ENCODE measurements around the gene SMPDL3B.

The SMPDL3B gene

GRCh38 chr1:27934818-27935549 is at the start of gene SMPDL3B:
SMPDL3B (plus strand) TSS chr1:27935000; CDS start chr1:27935184, 184 bp downstream.
- DNase-seq (ENCODE audit: extremely low read depth in 1 of 2, low read depth in 1 of 2): no peak

- no peak for DNase-seq (ENCODE audit: extremely low read depth in 1 of 2, low read depth in 1 of 2)
These were observed 49.7 kb upstream of the SMPDL3B start for GRCh38 chr1:27885114-27885528.

GRCh38 chr1:27885621-27886352 is 49.0 kb upstream of the SMPDL3B start:
- DNase-seq (ENCODE audit: extremely low read depth in 1 of 2, low read depth in 1 of 2): no peak

- DNase-seq (ENCODE audit: extremely low read depth in 1 of 2, low read depth in 1 of 2): no peak
These were observed 48.5 kb upstream of the SMPDL3B start for GRCh38 chr1:27886353-27886679.

GRCh38 chr1:27886744-27887143 is 48.1 kb upstream of the SMPDL3B start:
- DNase-seq (ENCODE audit: extremely low read depth in 1 of 2, low read depth in 1 of 2): no peak

GRCh38 chr1:27887215-27888021 is 47.4 kb upstream of the SMPDL3B start:
- no peak for DNase-seq (ENCODE audit: extremely low read depth in 1 of 2, low read depth in 1 of 2)

- DNase-seq (ENCODE audit: extremely low read depth in 1 of 2, low read depth in 1 of 2): no peak
These were observed 45.3 kb upstream of the SMPDL3B start for GRCh38 chr1:27889506-27889905.

GRCh38 chr1:27891196-27891889 is 43.5 kb upstream of the SMPDL3B start:
- no peak for DNase-seq (ENCODE audit: extremely low read depth in 1 of 2, low read depth in 1 of 2)

- no peak for DNase-seq (ENCODE audit: extremely low read depth in 1 of 2, low read depth in 1 of 2)
These were observed 40.3 kb upstream of the SMPDL3B start for GRCh38 chr1:27894521-27894920.

- no peak for DNase-seq (ENCODE audit: extremely low read depth in 1 of 2, low read depth in 1 of 2)
These were observed 28.0 kb upstream of the SMPDL3B start for GRCh38 chr1:27906759-27907158.

- no peak for DNase-seq (ENCODE audit: extremely low read depth in 1 of 2, low read depth in 1 of 2)
These were observed 22.4 kb upstream of the SMPDL3B start for GRCh38 chr1:27912429-27912828.

GRCh38 chr1:27915082-27915575 is 19.7 kb upstream of the SMPDL3B start:
- no peak for DNase-seq (ENCODE audit: extremely low read depth in 1 of 2, low read depth in 1 of 2)

GRCh38 chr1:27922272-27922671 is 12.5 kb upstream of the SMPDL3B start:
- no peak for DNase-seq (ENCODE audit: extremely low read depth in 1 of 2, low read depth in 1 of 2)

- DNase-seq (ENCODE audit: extremely low read depth in 1 of 2, low read depth in 1 of 2): no peak
These were observed 6.4 kb upstream of the SMPDL3B start for GRCh38 chr1:27928216-27928954.

GRCh38 chr1:27931184-27931583 is 3.6 kb upstream of the SMPDL3B start:
- DNase-seq (ENCODE audit: extremely low read depth in 1 of 2, low read depth in 1 of 2): no peak

GRCh38 chr1:27931759-27932158 is 3.0 kb upstream of the SMPDL3B start:
- DNase-seq (ENCODE audit: extremely low read depth in 1 of 2, low read depth in 1 of 2): no peak

- no peak for DNase-seq (ENCODE audit: extremely low read depth in 1 of 2, low read depth in 1 of 2)
These were observed 921 bp downstream of the SMPDL3B start for GRCh38 chr1:27935721-27936120.

- no peak for DNase-seq (ENCODE audit: extremely low read depth in 1 of 2, low read depth in 1 of 2)
These were observed 1.6 kb downstream of the SMPDL3B start for GRCh38 chr1:27936370-27936769.

- no peak for DNase-seq (ENCODE audit: extremely low read depth in 1 of 2, low read depth in 1 of 2)
These were observed 2.7 kb downstream of the SMPDL3B start for GRCh38 chr1:27937524-27937836.

GRCh38 chr1:27938488-27938887 is 3.7 kb downstream of the SMPDL3B start:
- DNase-seq (ENCODE audit: extremely low read depth in 1 of 2, low read depth in 1 of 2): no peak
